ENCODE data around the gene CRYGN. TPM values are rescaled to one million over a fixed set of nuclear protein-coding genes. Genes with fewer than 3 reads are reported as not detected.
A peak's percentile ranks its signal among the peaks of the same experiment; 100 is the strongest.

The CRYGN gene
- total RNA-seq, 2 experiments from 2014 or later: 0.34 to 0.50 TPM

DNA sequence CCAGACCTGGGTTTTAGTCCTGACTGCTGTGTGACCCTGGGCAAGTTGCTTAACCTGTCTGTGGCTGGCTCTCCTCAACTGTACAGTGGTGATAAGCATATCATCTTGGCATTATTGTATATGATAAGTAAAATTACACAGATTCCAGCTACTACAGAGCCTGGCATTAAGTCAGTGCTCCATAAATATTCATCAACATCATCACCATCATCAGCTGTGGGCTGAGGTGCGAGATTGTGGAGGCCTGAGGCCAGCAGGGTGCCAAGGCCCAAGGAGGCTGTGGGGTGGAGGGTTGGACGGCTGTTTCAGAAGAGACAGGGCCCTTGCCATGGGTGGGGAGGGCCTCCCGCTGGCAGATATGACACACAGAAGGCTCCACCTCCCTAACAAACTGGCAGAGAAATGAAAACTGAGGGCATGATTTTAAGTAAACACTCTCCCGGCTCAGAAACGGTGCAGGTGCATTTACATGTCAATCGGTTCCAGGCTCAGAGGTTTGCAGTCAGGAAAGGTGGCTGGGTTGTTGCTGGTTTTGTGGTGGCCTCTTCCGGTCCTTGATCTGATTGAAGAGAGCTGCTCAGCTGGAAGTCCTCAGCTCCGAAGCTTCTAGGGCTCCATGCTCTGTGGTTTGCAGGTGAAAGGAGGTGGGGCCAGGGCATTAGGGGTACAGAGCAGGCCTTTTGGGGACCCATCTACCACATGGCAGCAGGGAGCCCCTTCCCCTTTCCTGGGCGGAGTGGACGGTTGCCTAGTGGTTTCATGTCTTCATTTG is 10.2 kb downstream of the CRYGN start:
- POLR2A ChIA-PET: interaction anchor here (1.0 kb wide), 1 partner anchor 66 kb away, joined by 3 read pairs; no protein-coding TSS in a partner anchor
- ATAC-seq: peak; percentile 74
- Mint-ChIP-seq H3K4me3 (peak overlapping the region; percentile 44), H3K9me3 (ENCODE audit: insufficient read depth) (no peaks in the 10 kb centered on the region), H3K36me3 (ENCODE audit: low read depth) (no peaks in the 10 kb centered on the region), H3K27me3 (ENCODE audit: low read depth) (peaks cover 8% of the 10 kb centered on the region), H3K4me1 (ENCODE audit: low read depth) (peaks cover 55% of the 10 kb centered on the region), H3K27ac (peak overlapping the region; percentile 88)
- peak; percentile 84 for DNase-seq
- CTCF ChIA-PET: interaction anchor here (0.9 to 1.6 kb wide), 5 partner anchors 11 to 77 kb away, joined by 3 to 13 read pairs (median 4); partner anchors contain the start of gene WDR86

DNA sequence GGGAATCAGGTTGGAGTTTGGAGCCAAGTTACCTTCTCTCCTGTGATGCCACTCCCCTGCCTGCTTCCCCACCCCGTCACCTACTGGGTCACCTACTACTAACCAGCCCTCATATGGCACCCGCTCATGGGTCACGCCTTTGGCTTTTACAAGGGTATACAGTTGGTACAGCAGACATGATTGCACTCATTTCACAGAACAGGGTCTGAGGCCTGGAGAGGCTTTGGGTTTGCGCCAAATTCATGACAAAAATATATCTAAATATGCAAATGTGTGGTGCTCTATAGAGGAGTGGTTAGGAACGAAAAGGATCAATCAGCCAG is 10.7 kb downstream of the CRYGN start:
- CTCF ChIA-PET: interaction anchor here (1.4 kb wide), 1 partner anchor 61 kb away, joined by 8 read pairs; no protein-coding TSS in a partner anchor
- H3K27ac Mint-ChIP-seq: peak overlapping the region; percentile 88
- DNase-seq (no peak), ATAC-seq (no peak)
- peaks cover 55% of the 10 kb centered on the region for H3K4me1 Mint-ChIP-seq (ENCODE audit: low read depth)
- no peaks in the 10 kb centered on the region for H3K36me3 Mint-ChIP-seq (ENCODE audit: low read depth)
- peaks cover 12% of the 10 kb centered on the region for H3K27me3 Mint-ChIP-seq (ENCODE audit: low read depth)
- no peaks in the 10 kb centered on the region for H3K9me3 Mint-ChIP-seq (ENCODE audit: insufficient read depth)
- POLR2A ChIA-PET: interaction anchor here (1.1 kb wide), 1 partner anchor 15 kb away, joined by 5 read pairs; no protein-coding TSS in a partner anchor
- H3K4me3 Mint-ChIP-seq: peak overlapping the region; percentile 44

DNA sequence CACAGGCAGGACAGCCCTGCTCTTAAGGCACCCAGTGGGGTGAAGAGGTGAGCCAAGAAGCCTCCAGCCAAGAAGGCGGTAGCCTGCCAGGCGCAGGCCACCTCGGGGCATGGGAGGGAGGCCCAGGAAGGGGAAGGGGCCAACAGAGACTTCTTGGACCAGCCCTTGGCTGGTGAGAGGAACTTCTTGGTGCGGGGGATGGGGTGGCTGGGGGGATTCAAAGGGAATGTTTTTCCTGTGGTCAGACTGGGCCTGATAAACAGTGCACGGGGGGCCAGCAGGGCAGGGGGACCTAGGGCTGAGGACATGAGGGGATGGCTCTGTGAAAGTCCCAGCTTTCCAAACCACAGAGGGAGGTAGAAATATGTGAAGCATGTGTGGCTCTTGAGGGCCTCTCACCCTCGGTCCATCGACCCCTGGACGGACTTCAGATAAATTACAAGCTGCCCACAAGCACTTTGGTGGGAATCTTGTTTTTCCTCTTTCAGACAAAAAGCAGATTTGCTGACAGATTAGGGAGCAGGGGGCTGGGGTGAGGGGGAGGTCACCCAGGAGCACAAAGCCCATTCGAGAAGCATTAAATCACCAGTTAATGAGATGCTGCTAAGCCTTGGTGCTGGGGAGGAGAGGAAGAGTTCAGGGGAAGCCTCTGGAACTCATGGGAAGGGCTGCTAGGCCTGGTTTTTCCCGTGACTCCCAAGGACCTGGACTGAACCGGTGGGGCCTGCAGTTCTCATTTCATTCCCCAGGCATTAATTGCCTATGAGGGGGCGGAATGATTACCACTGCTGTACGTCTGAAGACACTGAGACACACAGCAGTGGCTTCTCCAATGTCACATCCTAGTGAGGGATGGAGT is 11.3 kb downstream of the CRYGN start:
- no peaks in the 10 kb centered on the region for H3K9me3 Mint-ChIP-seq (ENCODE audit: insufficient read depth)
- H3K27me3 Mint-ChIP-seq (ENCODE audit: low read depth): peaks cover 12% of the 10 kb centered on the region
- ChIA-PET CTCF (interaction anchor here (1.2 to 1.4 kb wide), 2 partner anchors 13 to 60 kb away, joined by 3 to 8 read pairs; no protein-coding TSS in a partner anchor), POLR2A (interaction anchor here (1.1 kb wide), 1 partner anchor 16 kb away, joined by 5 read pairs; no protein-coding TSS in a partner anchor)
- no peak for ATAC-seq
- no peak overlapping the region for H3K4me3 Mint-ChIP-seq
- H3K4me1 Mint-ChIP-seq (ENCODE audit: low read depth): peaks cover 55% of the 10 kb centered on the region
- peak overlapping the region; percentile 63 for H3K27ac Mint-ChIP-seq
- DNase-seq: no peak
- H3K36me3 Mint-ChIP-seq (ENCODE audit: low read depth): no peaks in the 10 kb centered on the region

DNA sequence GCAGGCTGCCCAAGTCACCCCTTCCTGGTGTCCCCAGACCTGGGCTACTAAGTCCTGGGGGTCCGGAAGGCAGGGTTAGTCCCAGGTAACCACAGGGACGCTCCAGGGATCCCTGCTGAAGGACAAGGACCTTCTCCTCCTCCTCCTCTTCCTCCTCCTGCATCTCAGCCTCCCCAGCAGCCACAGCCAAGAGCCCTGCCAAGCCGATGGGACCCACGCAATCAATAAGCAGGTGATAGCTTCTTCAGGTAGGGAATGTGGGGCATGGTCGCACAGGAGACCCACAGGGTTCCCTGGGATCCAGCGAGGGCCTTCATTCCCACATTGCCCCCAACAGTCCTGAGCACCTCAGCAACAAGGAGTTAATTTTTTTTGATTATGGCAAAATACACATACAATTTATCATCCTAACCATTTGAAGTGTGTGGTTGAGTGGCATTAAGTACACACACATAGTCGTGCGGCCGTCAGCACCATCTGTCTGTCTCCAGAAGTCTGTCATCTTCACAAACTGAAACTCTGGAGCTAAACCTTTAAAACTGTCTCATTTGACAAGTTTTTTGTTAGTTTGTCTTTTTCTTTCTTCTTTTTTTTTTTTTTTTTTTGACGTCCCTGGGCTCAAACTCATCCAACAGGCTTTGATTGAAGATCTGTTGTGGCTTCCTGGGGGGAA is 12.1 kb downstream of the CRYGN start:
- H3K27ac Mint-ChIP-seq: peak overlapping the region; percentile 63
- DNase-seq: no peak
- no peak overlapping the region for H3K4me3 Mint-ChIP-seq

DNA sequence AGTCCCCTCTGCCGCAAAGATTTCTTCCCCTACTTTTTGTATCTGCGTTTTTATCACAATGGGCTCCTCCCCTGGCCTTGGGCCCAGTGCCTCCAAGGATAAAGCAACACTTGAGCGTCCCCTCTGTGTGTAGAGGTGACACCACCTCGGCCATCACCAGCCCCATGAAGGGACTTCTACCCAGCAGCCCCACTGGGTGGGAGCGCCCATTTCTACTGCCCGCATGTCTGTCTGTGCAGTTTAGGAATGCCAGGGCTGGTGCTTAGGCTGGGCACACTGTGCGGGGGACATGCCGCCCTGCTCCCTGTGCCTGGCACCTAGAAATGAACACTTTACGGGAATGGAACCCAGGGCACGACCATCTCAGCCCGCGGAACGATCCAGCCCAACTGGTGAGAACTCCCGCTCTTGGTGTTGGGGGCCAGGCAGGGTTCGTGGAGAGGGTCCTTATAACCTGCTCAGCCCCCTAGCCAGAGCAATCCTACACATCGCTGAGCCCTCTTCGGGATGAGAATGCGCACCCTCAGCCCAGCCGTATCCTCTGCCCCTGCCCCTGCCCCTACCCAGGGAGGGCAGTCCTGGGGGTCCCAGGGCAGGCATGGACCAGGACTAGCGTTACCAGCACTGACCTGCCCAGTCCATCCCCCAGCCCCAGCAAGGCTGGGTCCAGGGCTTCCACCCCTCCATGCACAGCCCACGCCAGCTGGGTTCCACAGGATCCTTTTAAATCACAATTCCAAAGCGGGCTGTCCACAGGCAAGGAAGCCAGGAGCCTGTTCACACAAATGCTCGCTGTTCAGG is 12.8 kb downstream of the CRYGN start:
- ChIA-PET CTCF (interaction anchor here (1.2 kb wide), 1 partner anchor 15 kb away, joined by 3 read pairs; no protein-coding TSS in a partner anchor), POLR2A (no interaction called here)
- H3K36me3 Mint-ChIP-seq (ENCODE audit: low read depth): peaks cover under 1% of the 10 kb centered on the region
- H3K4me1 Mint-ChIP-seq (ENCODE audit: low read depth): peaks cover 40% of the 10 kb centered on the region
- DNase-seq: no peak
- no peaks in the 10 kb centered on the region for H3K9me3 Mint-ChIP-seq (ENCODE audit: insufficient read depth)
- no peak for ATAC-seq
- peaks cover 12% of the 10 kb centered on the region for H3K27me3 Mint-ChIP-seq (ENCODE audit: low read depth)
- H3K4me3 Mint-ChIP-seq: no peak overlapping the region
- no peak overlapping the region for H3K27ac Mint-ChIP-seq

More for the DNA sequence above, 12.1 kb downstream of the CRYGN start:
- Mint-ChIP-seq H3K27me3 (ENCODE audit: low read depth) (peaks cover 12% of the 10 kb centered on the region), H3K4me1 (ENCODE audit: low read depth) (peaks cover 47% of the 10 kb centered on the region), H3K9me3 (ENCODE audit: insufficient read depth) (no peaks in the 10 kb centered on the region), H3K36me3 (ENCODE audit: low read depth) (no peaks in the 10 kb centered on the region)
- ATAC-seq: no peak
- POLR2A ChIA-PET: interaction anchor here (1.1 kb wide), 1 partner anchor 16 kb away, joined by 5 read pairs; no protein-coding TSS in a partner anchor
- CTCF ChIA-PET: interaction anchor here (1.2 kb wide), 1 partner anchor 14 kb away, joined by 3 read pairs; no protein-coding TSS in a partner anchor

DNA sequence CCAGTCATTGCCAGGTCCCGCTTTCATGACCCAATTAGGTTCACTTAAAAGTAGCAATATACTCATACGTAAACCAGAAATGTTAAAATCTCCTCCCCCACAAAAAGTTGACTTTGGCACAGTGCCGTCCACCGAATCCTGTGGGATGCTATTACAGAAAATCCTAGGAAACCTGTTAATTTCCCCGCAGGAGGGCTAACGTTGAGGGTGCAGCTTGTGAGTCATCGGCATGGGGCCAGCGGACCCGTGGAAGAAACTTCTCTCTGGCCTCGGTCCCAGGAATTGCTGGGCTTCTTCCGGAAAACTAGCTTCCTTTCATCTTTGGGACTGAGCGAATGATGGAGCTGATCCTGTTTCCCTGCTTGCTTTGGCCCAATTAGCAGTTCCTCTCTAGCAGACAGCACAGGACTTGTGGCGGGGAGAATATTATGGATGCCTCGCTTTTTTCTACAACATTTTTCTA is 13.5 kb downstream of the CRYGN start:
- POLR2A ChIA-PET: no interaction called here
- DNase-seq: no peak
- CTCF ChIA-PET: no interaction called here

DNA sequence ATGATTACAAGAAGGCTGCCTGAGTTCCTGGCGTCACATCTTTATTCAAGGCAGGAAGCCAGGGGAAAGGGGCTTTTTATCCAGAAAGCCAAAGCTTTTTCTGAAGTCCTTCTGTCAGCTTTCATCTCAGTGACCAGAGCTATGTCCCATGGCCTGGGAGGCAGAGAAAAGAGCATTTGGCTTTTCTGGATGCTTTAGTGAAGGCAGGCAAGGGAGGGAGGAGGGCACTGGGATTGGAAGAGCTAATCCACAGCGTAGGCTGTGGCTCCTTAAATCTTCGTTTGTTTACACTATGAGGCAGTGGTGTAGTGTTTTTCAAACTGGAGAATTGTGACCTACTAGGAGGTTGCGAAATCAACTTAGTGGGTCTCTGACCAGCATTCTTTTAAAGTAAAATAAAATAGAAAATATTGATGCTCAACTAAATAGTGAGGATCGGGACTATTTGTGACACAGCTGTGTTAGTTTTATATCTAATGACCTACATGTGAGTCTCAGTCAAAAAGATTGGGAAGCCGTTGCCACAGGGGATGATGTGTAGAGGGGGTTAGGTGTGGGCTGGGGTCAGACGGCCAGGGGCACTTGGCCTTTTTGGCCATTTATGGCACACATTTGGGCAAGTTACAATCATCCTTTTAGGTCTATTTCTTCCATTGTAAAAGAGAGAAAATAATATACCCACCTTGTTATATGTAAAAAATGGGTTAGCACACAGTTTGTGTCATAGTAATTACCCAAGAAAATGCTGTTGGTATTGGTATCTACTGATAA is 14.1 kb downstream of the CRYGN start:
- Mint-ChIP-seq H3K27ac (no peak overlapping the region), H3K4me1 (ENCODE audit: low read depth) (peaks cover 31% of the 10 kb centered on the region), H3K4me3 (no peak overlapping the region), H3K36me3 (ENCODE audit: low read depth) (peaks cover 3% of the 10 kb centered on the region), H3K27me3 (ENCODE audit: low read depth) (peaks cover 17% of the 10 kb centered on the region), H3K9me3 (ENCODE audit: insufficient read depth) (no peaks in the 10 kb centered on the region)
- no peak for DNase-seq
- ATAC-seq: no peak
- ChIA-PET CTCF (interaction anchor here (0.8 kb wide), 1 partner anchor 22 kb away, joined by 4 read pairs; no protein-coding TSS in a partner anchor), POLR2A (no interaction called here)

More for the DNA sequence above, 13.5 kb downstream of the CRYGN start:
- Mint-ChIP-seq H3K9me3 (ENCODE audit: insufficient read depth) (no peaks in the 10 kb centered on the region), H3K4me1 (ENCODE audit: low read depth) (peaks cover 35% of the 10 kb centered on the region), H3K27me3 (ENCODE audit: low read depth) (peaks cover 17% of the 10 kb centered on the region), H3K36me3 (ENCODE audit: low read depth) (peaks cover 3% of the 10 kb centered on the region), H3K27ac (no peak overlapping the region), H3K4me3 (no peak overlapping the region)
- ATAC-seq: no peak

DNA sequence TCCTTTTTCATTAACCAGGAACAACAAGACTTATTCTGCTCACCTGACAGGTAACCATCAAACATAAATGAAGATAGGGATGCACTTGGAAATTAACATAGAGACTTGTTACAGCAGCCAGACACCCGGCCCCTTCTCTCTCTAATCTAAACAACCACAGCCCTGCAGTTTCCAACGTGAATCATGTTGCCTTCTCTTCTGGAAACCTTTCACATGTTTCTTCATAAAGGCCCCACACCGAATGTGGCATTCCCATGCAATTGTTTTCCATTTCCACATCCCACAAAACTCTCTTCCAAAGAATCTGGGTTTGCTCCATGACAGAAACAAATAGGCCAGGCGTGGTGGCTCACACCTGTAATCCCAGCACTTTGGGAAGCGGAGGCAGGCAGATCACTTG is 15.1 kb downstream of the CRYGN start:
- no peak overlapping the region for H3K27ac Mint-ChIP-seq
- POLR2A ChIA-PET: no interaction called here
- H3K27me3 Mint-ChIP-seq (ENCODE audit: low read depth): peaks cover 17% of the 10 kb centered on the region
- H3K4me3 Mint-ChIP-seq: no peak overlapping the region
- peaks cover 3% of the 10 kb centered on the region for H3K36me3 Mint-ChIP-seq (ENCODE audit: low read depth)
- DNase-seq (no peak), ATAC-seq (no peak)
- peaks cover 8% of the 10 kb centered on the region for H3K9me3 Mint-ChIP-seq (ENCODE audit: insufficient read depth)
- CTCF ChIA-PET: interaction anchor here (0.8 kb wide), 1 partner anchor 23 kb away, joined by 4 read pairs; no protein-coding TSS in a partner anchor
- peaks cover 22% of the 10 kb centered on the region for H3K4me1 Mint-ChIP-seq (ENCODE audit: low read depth)

DNA sequence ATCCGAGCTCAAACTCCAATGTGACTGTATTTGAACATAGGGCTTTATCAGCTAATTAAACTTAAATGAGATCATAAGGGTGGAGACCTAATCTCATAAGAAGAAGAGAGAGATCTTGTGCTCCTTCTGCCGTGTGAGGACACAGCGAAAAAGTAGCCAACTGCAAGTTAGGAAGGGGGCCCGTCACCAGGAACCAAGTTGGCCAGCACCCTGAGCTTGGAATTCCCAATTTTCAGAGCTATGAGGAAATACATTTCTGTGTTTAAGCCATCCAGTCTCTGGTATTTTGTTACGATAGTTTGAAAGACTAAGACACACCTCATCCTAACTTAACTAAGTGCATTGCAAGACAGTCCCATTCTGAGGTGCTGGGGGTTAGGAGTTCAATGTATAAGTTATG is 16.0 kb downstream of the CRYGN start:
- Mint-ChIP-seq H3K36me3 (ENCODE audit: low read depth) (peaks cover 3% of the 10 kb centered on the region), H3K4me1 (ENCODE audit: low read depth) (peaks cover 13% of the 10 kb centered on the region), H3K9me3 (ENCODE audit: insufficient read depth) (peaks cover 9% of the 10 kb centered on the region), H3K27me3 (ENCODE audit: low read depth) (peaks cover 17% of the 10 kb centered on the region), H3K27ac (no peak overlapping the region), H3K4me3 (no peak overlapping the region)
- ChIA-PET POLR2A (no interaction called here), CTCF (interaction anchor here (1.3 kb wide), 1 partner anchor 56 kb away, joined by 3 read pairs; no protein-coding TSS in a partner anchor)
- ATAC-seq: no peak
- DNase-seq: no peak

DNA sequence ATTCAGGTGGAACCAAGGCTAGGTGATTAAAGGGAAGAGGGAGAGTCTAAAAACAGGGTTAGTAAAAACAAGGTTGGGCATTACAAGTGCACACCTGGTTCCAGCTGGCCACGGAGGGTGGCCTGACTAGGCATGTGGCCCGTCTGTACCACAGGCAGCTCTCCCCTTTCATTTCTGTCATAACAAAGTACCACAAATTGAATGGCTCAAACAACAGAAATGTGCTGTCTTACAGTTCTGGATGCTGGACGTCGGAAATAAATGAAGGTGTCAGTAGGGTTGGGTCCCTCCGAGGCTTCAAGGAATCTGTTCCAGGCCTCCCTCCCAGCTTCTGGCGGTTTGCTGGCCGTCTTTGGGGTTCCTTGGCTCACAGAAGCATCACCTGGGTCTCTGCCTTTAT is 16.7 kb downstream of the CRYGN start:
- ATAC-seq (no peak), DNase-seq (no peak)
- H3K9me3 Mint-ChIP-seq (ENCODE audit: insufficient read depth): peaks cover 12% of the 10 kb centered on the region
- peaks cover 6% of the 10 kb centered on the region for H3K4me1 Mint-ChIP-seq (ENCODE audit: low read depth)
- H3K27ac Mint-ChIP-seq: no peak overlapping the region
- CTCF ChIA-PET: interaction anchor here (1.3 kb wide), 1 partner anchor 55 kb away, joined by 3 read pairs; no protein-coding TSS in a partner anchor
- H3K4me3 Mint-ChIP-seq: no peak overlapping the region
- POLR2A ChIA-PET: no interaction called here
- H3K36me3 Mint-ChIP-seq (ENCODE audit: low read depth): peaks cover 4% of the 10 kb centered on the region
- H3K27me3 Mint-ChIP-seq (ENCODE audit: low read depth): peaks cover 17% of the 10 kb centered on the region
